Stomach (tissue), 9 donors: ENCODE measurements around the gene ZGRF1. TPM values are rescaled to one million over a fixed set of nuclear protein-coding genes. Genes with fewer than 3 reads are reported as not detected.
A peak's percentile ranks its signal among the peaks of the same experiment; 100 is the strongest.

Source experiments
- DNase-seq, 2 donors: peaks; one replicate each; pipeline versions ENCODE4 v3.0.0 to v3.0.0-alpha.2; 2013 to 2019
- H3K27ac ChIP-seq, 5 donors: fragments of 200-600 bp in 4 of 5; sonication (generic) in 4 of 5; one replicate each; pipeline ENCODE4 v1.5.1; 2013 to 2019; ENCODE audit warnings: mild to moderate bottlenecking in 1 of 5, moderate library complexity in 1 of 5
- H3K27me3 ChIP-seq, 3 donors: fragments of 200-600 bp; sonication (generic); one replicate each; pipeline ENCODE4 v1.5.1; 2017 to 2019; ENCODE audit warnings: mixed run types in 1 of 3
- H3K36me3 ChIP-seq, 4 donors: fragments of 200-600 bp; sonication (generic); 1 replicate in 3 of 4; 2 replicates in 1 of 4; pipeline ENCODE4 v1.5.1; 2016 to 2019
- H3K4me1 ChIP-seq, 4 donors: fragments of 200-600 bp; sonication (generic); one replicate each; pipeline ENCODE4 v1.5.1; 2016 to 2019
- H3K4me3 ChIP-seq, 4 donors: fragments of 200-600 bp; sonication (generic) in 3 of 4; one replicate each; pipeline ENCODE4 v1.5.1; 2016 to 2019; ENCODE audit warnings: mild to moderate bottlenecking in 1 of 4
- H3K9me3 ChIP-seq, 4 donors: fragments of 200-600 bp; sonication (generic); one replicate each; pipeline ENCODE4 v1.5.1; 2016 to 2019
- CTCF ChIP-seq, 7 experiments: fragments of 450-650 bp in 4 of 7; fragments of 200-600 bp in 3 of 7; sonication (generic) in 3 of 7; IDR thresholded peaks; one replicate each; pipeline ENCODE4 v1.5.1; 2016 to 2019; ENCODE audit warnings: antibody characterized with exemption in 7 of 7, control low read depth in 2 of 7, mild to moderate bottlenecking in 1 of 7
- EP300 ChIP-seq: sonication (generic); formaldehyde crosslinking; IDR thresholded peaks from one replicate; pipeline ENCODE4 v1.6.1; 2017; ENCODE audit warnings: antibody characterized with exemption
- POLR2A ChIP-seq, 4 donors: fragments of 450-650 bp; IDR thresholded peaks; one replicate each; pipeline ENCODE4 v1.6.1; 2016; ENCODE audit warnings: antibody characterized with exemption in 4 of 4, control low read depth in 2 of 4, mild to moderate bottlenecking in 1 of 4, moderate library complexity in 1 of 4
- POLR2AphosphoS5 ChIP-seq, 3 donors: sonication (generic); formaldehyde crosslinking; IDR thresholded peaks; one replicate each; pipeline ENCODE4 v1.6.1; 2016; ENCODE audit warnings: antibody characterized with exemption in 3 of 3
- WGBS, 5 donors: extraction: QIAGEN DNeasy Blood & Tissue Kit in 3 of 5; methylation state at CpG; one replicate each; pipeline versions ENCODE4 v1.1.5 to v1.1.7; 2013 to 2018; 5-methylcytosine and 5-hydroxymethylcytosine counted together
- intact Hi-C: fragments of 100-400 bp; cut with DNase I; formaldehyde crosslinking; loops from one replicate; pipeline ENCODE4 v1.15.1; 2023; ENCODE audit warnings: low total_unique reads
- polyA plus RNA-seq, 3 donors: library from polyadenylated mRNA; stranded (reverse); fragments of 200-250 nt; gene quantifications; one replicate each; pipeline ENCODE4 v1.2.3, GENCODE V29; 2013
- total RNA-seq, 5 donors: library from RNA; depleted of rRNA; stranded (reverse); fragments of >200 nt; gene quantifications; one replicate each; pipeline versions ENCODE4 v1.1.0 to v1.2.3, GENCODE V29; 2014 to 2016
- donor health status: healthy with polysubstance abuse.
- donor health status: Bipolar disorder and iron deficiency.
- donor health status: healthy.

ZGRF1 gene
- total and polyA plus RNA-seq, 8 donors = 0.46 to 20.6 (median 3.0) TPM

GRCh38 chr4:112517911-112518310, 118.8 kb downstream of the ZGRF1 start:
- 23 to 30% (median 25%) methylated on average over 3 of the region's 3 CpGs for WGBS, 5 donors
- Histone ChIP-seq H3K36me3 (no peaks in the 10 kb centered on the region), H3K4me3 (no peak overlapping the region), H3K27me3 (peaks cover 57 to 100% (median 96%) of the 10 kb centered on the region in 3 donors), H3K4me1 (peaks cover 36 to 60% (median 46%) of the 10 kb centered on the region in 4 donors), H3K27ac (no peak overlapping the region), H3K9me3 (peaks cover 0 to 26% (median 11%) of the 10 kb centered on the region in 4 donors)
- DNase-seq = no peak
- TF ChIP-seq POLR2AphosphoS5 (IDR thresholded peaks at IDR 0.05) (no peak), CTCF (IDR thresholded peaks at IDR 0.05) (no peak), POLR2A (IDR thresholded peaks at IDR 0.05) (no peak), EP300 (no peak)
- intact Hi-C loops = no loop called here

GRCh38 chr4:112517067-112517634, 119.6 kb downstream of the ZGRF1 start:
- peaks cover 56 to 100% (median 96%) of the 10 kb centered on the region in 3 donors for H3K27me3 ChIP-seq
- TF ChIP-seq POLR2AphosphoS5 (IDR thresholded peaks at IDR 0.05) = no peak
- no peak for TF ChIP-seq EP300
- no peak for TF ChIP-seq CTCF (IDR thresholded peaks at IDR 0.05)
- TF ChIP-seq POLR2A (IDR thresholded peaks at IDR 0.05) = no peak
- no peak overlapping the region for H3K27ac ChIP-seq
- 4 to 8% (median 5%) methylated on average over 20 of the region's 20 CpGs for WGBS, 5 donors
- no peak for DNase-seq
- intact Hi-C loops = no loop called here
- H3K9me3 ChIP-seq = peaks cover 0 to 21% (median 10%) of the 10 kb centered on the region in 4 donors
- H3K4me1 ChIP-seq = peaks cover 36 to 56% (median 43%) of the 10 kb centered on the region in 4 donors
- no peaks in the 10 kb centered on the region for H3K36me3 ChIP-seq
- H3K4me3 ChIP-seq = peak overlapping the region in 2 of 4 donors; percentile 65 to 68

- TF ChIP-seq CTCF (IDR thresholded peaks at IDR 0.05) (no peak), EP300 (no peak), POLR2A (IDR thresholded peaks at IDR 0.05) (no peak), POLR2AphosphoS5 (IDR thresholded peaks at IDR 0.05) (no peak)
- Histone ChIP-seq H3K4me3 (peak overlapping the region; percentile 42 to 68 (median 56)), H3K9me3 (peaks cover 0 to 21% (median 11%) of the 10 kb centered on the region in 4 donors), H3K27me3 (peaks cover 56 to 100% (median 96%) of the 10 kb centered on the region in 3 donors), H3K4me1 (peaks cover 36 to 56% (median 43%) of the 10 kb centered on the region in 4 donors), H3K36me3 (no peaks in the 10 kb centered on the region), H3K27ac (no peak overlapping the region)
- intact Hi-C loops = no loop called here
- WGBS, 5 donors = 1 to 3% (median 2%) methylated on average over 32 to 55 of the region's 55 CpGs
- peak in 1 of 2 donors; percentile 55 for DNase-seq
Observed at GRCh38 chr4:112516471-112517066, 120.1 kb downstream of the ZGRF1 start.

GRCh38 chr4:112516066-112516470, 120.6 kb downstream of the ZGRF1 start, which contains the start of gene NEUROG2:
Gene NEUROG2 (minus strand): TSS chr4:112516180. CDS start chr4:112515475, 705 bp downstream.
- peaks cover 36 to 56% (median 44%) of the 10 kb centered on the region in 4 donors for H3K4me1 ChIP-seq
- intact Hi-C loops = no loop called here
- H3K36me3 ChIP-seq = no peaks in the 10 kb centered on the region
- DNase-seq = no peak
- H3K27me3 ChIP-seq = peaks cover 54 to 100% (median 96%) of the 10 kb centered on the region in 3 donors
- peak within 1 kb of the TSS; percentile 42 to 68 (median 56) for H3K4me3 ChIP-seq
- no peak within 1 kb of the TSS for H3K27ac ChIP-seq
- 1 to 2% (median 2%) methylated on average over 13 to 15 of the region's 15 CpGs for WGBS, 5 donors
- H3K9me3 ChIP-seq = peaks cover 0 to 20% (median 13%) of the 10 kb centered on the region in 4 donors
- TF ChIP-seq CTCF (IDR thresholded peaks at IDR 0.05) (no peak), POLR2A (IDR thresholded peaks at IDR 0.05) (no peak), POLR2AphosphoS5 (IDR thresholded peaks at IDR 0.05) (no peak), EP300 (no peak)
